Erythroblast (primary cell): ENCODE results near the gene MTMR3.

Source experiments
- GATA1 ChIP-seq: IDR thresholded peaks from 2 replicates; pipeline ENCODE4 v1.6.1; 2011; ENCODE audit warnings: low read depth, mild to moderate bottlenecking, control low read depth, low read length, moderate library complexity
- POLR2A ChIP-seq: IDR thresholded peaks from 2 replicates; pipeline ENCODE4 v1.6.1; 2011; ENCODE audit warnings: mild to moderate bottlenecking, low read length

GRCh38 chr22:30040499-30041260, 157.7 kb downstream of the MTMR3 start:
- TF ChIP-seq POLR2A (no peak), GATA1 (no peak)
